Activated CD8-positive, alpha-beta T cell treated with anti-CD3 and anti-CD28 coated beads for 36 hours (primary cell): ENCODE data around the gene CCDC146. TPM values are rescaled to one million over a fixed set of nuclear protein-coding genes. Genes with fewer than 3 reads are reported as not detected.
"Not testable (repeated sequence)": the region's sequence is repeated elsewhere in the genome, so short reads cannot be mapped to it uniquely, and the experiment has no call there.

ENCODE experiments used
- ATAC-seq: fragments of 200-7000 bp; cut with Tn5 transposase; one replicate; pipeline ENCODE4 v1.10.0; 2021; ENCODE audit warnings: mild to moderate bottlenecking, moderate library complexity
- CTCF ChIA-PET: fragments of 350-600 bp; sonication (Branson Sonifier 250); formaldehyde crosslinking; loops from one replicate; lab custom pipeline; 2021; ENCODE audit warnings: antibody characterized with exemption; lab: Charles Lee
- POLR2A ChIA-PET: fragments of 350-600 bp; sonication (Branson Sonifier 250); formaldehyde crosslinking; loops from one replicate; lab custom pipeline; 2021; ENCODE audit warnings: antibody characterized with exemption; lab: Charles Lee
- DNase-seq: peaks from one replicate; pipeline ENCODE4 v3.0.0-alpha.2; 2020
- H3K27ac Mint-ChIP-seq: one replicate; pipeline ENCODE4 v1.8.0; 2021; ENCODE audit warnings: mild to moderate bottlenecking, mixed read lengths
- H3K27me3 Mint-ChIP-seq: one replicate; pipeline ENCODE4 v1.8.0; 2021; ENCODE audit warnings: mixed read lengths
- H3K36me3 Mint-ChIP-seq: one replicate; pipeline ENCODE4 v1.8.0; 2021; ENCODE audit warnings: low read depth, mixed read lengths
- H3K4me1 Mint-ChIP-seq: one replicate; pipeline ENCODE4 v1.8.0; 2021; ENCODE audit warnings: low read depth, mixed read lengths
- H3K4me3 Mint-ChIP-seq: one replicate; pipeline ENCODE4 v1.8.0; 2021; ENCODE audit warnings: mild to moderate bottlenecking, moderate library complexity, mixed read lengths
- H3K9me3 Mint-ChIP-seq: one replicate; pipeline ENCODE4 v1.8.0; 2021; ENCODE audit warnings: mixed read lengths
- CTCF ChIP-seq: fragments of 200-600 bp; IDR thresholded peaks from one replicate; pipeline ENCODE4 v1.8.0; 2022; ENCODE audit warnings: antibody characterized with exemption, mild to moderate bottlenecking
- intact Hi-C: fragments of 100-400 bp; cut with micrococcal nuclease; formaldehyde crosslinking; loops from one replicate; pipeline ENCODE4 v1.10.0; 2022
- total RNA-seq, 2 experiments: library from RNA; stranded (reverse); gene quantifications; one replicate each; pipeline ENCODE4 v1.2.3, GENCODE V29; 2021

CCDC146 gene
- total RNA-seq, 2 experiments from 2014 or later: 2.1 to 2.6 TPM

GRCh38 chr7:77152232-77152631 is 29.8 kb downstream of the CCDC146 start:
- ATAC-seq, intact Hi-C loops, H3K27ac Mint-ChIP-seq, DNase-seq, H3K27me3 Mint-ChIP-seq, CTCF ChIA-PET, H3K9me3 Mint-ChIP-seq, POLR2A ChIA-PET, H3K4me3 Mint-ChIP-seq, H3K36me3 Mint-ChIP-seq: not testable (repeated sequence)
- H3K4me1 Mint-ChIP-seq: peaks cover 10% of the 10 kb centered on the region

GRCh38 chr7:77154917-77155464 is 32.6 kb downstream of the CCDC146 start:
- H3K9me3 Mint-ChIP-seq, POLR2A ChIA-PET, H3K36me3 Mint-ChIP-seq, H3K4me3 Mint-ChIP-seq, H3K27me3 Mint-ChIP-seq, intact Hi-C loops, CTCF ChIA-PET, DNase-seq: not testable (repeated sequence)
- peaks cover 20% of the 10 kb centered on the region for H3K4me1 Mint-ChIP-seq
- peak overlapping the region; percentile 26 for H3K27ac Mint-ChIP-seq
- peak; percentile 46 for ATAC-seq

- H3K36me3 Mint-ChIP-seq, H3K9me3 Mint-ChIP-seq, CTCF ChIA-PET, H3K4me3 Mint-ChIP-seq, intact Hi-C loops, H3K27me3 Mint-ChIP-seq, POLR2A ChIA-PET: not testable (repeated sequence)
- ATAC-seq: peak; percentile 71
- Mint-ChIP-seq H3K4me1 (peaks cover 20% of the 10 kb centered on the region), H3K27ac (peak overlapping the region; percentile 49)
- DNase-seq: peak; percentile 46
Measured at GRCh38 chr7:77155601-77156377, 33.4 kb downstream of the CCDC146 start.

GRCh38 chr7:77157034-77157433 is 34.6 kb downstream of the CCDC146 start:
- CTCF ChIA-PET: interaction anchor here (1.0 kb wide), 1 partner anchor 175 kb away, joined by 3 read pairs; no protein-coding TSS in a partner anchor

GRCh38 chr7:77157446-77157845 is 35.0 kb downstream of the CCDC146 start:
- ChIA-PET POLR2A (no interaction called here), CTCF (interaction anchor here (1.0 kb wide), 1 partner anchor 174 kb away, joined by 3 read pairs; no protein-coding TSS in a partner anchor)
- Mint-ChIP-seq H3K4me1 (peaks cover 20% of the 10 kb centered on the region), H3K9me3 (no peaks in the 10 kb centered on the region), H3K4me3 (peak overlapping the region; percentile 0), H3K27ac (peak overlapping the region; percentile 74), H3K27me3 (no peaks in the 10 kb centered on the region), H3K36me3 (no peaks in the 10 kb centered on the region)
- intact Hi-C loops: no loop called here
- ATAC-seq (peak; percentile 65), DNase-seq (peak; percentile 33)
- TF ChIP-seq CTCF: no peak

More at GRCh38 chr7:77157034-77157433, 34.6 kb downstream of the CCDC146 start:
- H3K9me3 Mint-ChIP-seq, POLR2A ChIA-PET, H3K27me3 Mint-ChIP-seq, H3K36me3 Mint-ChIP-seq, DNase-seq, intact Hi-C loops: not testable (repeated sequence)
- H3K4me3 Mint-ChIP-seq: peak overlapping the region; percentile 0
- peak; percentile 76 for ATAC-seq
- peaks cover 20% of the 10 kb centered on the region for H3K4me1 Mint-ChIP-seq
- H3K27ac Mint-ChIP-seq: peak overlapping the region; percentile 74

- POLR2A ChIA-PET, H3K36me3 Mint-ChIP-seq, ATAC-seq, H3K27ac Mint-ChIP-seq, CTCF ChIA-PET, H3K4me1 Mint-ChIP-seq, DNase-seq, H3K27me3 Mint-ChIP-seq, H3K4me3 Mint-ChIP-seq, H3K9me3 Mint-ChIP-seq, intact Hi-C loops: not testable (repeated sequence)
Measured at GRCh38 chr7:77171073-77171472, 48.7 kb downstream of the CCDC146 start.

GRCh38 chr7:77172437-77173172 is 50.2 kb downstream of the CCDC146 start:
- CTCF ChIA-PET, H3K9me3 Mint-ChIP-seq, H3K4me3 Mint-ChIP-seq, H3K4me1 Mint-ChIP-seq, intact Hi-C loops, H3K27ac Mint-ChIP-seq, ATAC-seq, H3K27me3 Mint-ChIP-seq, DNase-seq, H3K36me3 Mint-ChIP-seq, POLR2A ChIA-PET: not testable (repeated sequence)

- H3K4me1 Mint-ChIP-seq, DNase-seq, ATAC-seq, H3K4me3 Mint-ChIP-seq, POLR2A ChIA-PET, H3K27me3 Mint-ChIP-seq, CTCF ChIA-PET, H3K9me3 Mint-ChIP-seq, intact Hi-C loops, H3K36me3 Mint-ChIP-seq, H3K27ac Mint-ChIP-seq: not testable (repeated sequence)
Measured at GRCh38 chr7:77174418-77174817, 52.0 kb downstream of the CCDC146 start.

- ATAC-seq, POLR2A ChIA-PET, intact Hi-C loops, H3K36me3 Mint-ChIP-seq, H3K9me3 Mint-ChIP-seq, H3K27me3 Mint-ChIP-seq, CTCF ChIA-PET, DNase-seq, H3K4me1 Mint-ChIP-seq, H3K4me3 Mint-ChIP-seq, H3K27ac Mint-ChIP-seq: not testable (repeated sequence)
Measured at GRCh38 chr7:77175274-77175800, 52.9 kb downstream of the CCDC146 start.

- H3K4me3 Mint-ChIP-seq, H3K9me3 Mint-ChIP-seq, intact Hi-C loops, H3K27me3 Mint-ChIP-seq, ATAC-seq, CTCF ChIA-PET, H3K4me1 Mint-ChIP-seq, DNase-seq, POLR2A ChIA-PET, H3K27ac Mint-ChIP-seq, H3K36me3 Mint-ChIP-seq: not testable (repeated sequence)
Measured at GRCh38 chr7:77177321-77177904, 55.0 kb downstream of the CCDC146 start.
